Measurements from ENCODE around the gene TMEM255A.

TMEM255A gene

GRCh38 chrX:120244735-120245498, 66.3 kb downstream of the TMEM255A start:
- peak; percentile 80 for DNase-seq (ENCODE audit: low read depth)
- H3K4me3 ChIP-seq (ENCODE audit: low read depth, low read length) = peak overlapping the region; percentile 87
- TF ChIP-seq, protein P1, sequence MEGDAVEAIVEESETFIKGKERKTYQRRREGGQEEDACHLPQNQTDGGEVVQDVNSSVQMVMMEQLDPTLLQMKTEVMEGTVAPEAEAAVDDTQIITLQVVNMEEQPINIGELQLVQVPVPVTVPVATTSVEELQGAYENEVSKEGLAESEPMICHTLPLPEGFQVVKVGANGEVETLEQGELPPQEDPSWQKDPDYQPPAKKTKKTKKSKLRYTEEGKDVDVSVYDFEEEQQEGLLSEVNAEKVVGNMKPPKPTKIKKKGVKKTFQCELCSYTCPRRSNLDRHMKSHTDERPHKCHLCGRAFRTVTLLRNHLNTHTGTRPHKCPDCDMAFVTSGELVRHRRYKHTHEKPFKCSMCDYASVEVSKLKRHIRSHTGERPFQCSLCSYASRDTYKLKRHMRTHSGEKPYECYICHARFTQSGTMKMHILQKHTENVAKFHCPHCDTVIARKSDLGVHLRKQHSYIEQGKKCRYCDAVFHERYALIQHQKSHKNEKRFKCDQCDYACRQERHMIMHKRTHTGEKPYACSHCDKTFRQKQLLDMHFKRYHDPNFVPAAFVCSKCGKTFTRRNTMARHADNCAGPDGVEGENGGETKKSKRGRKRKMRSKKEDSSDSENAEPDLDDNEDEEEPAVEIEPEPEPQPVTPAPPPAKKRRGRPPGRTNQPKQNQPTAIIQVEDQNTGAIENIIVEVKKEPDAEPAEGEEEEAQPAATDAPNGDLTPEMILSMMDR (IDR thresholded peaks at IDR 0.05; ENCODE audit: low read depth, low read length) = no peak
- TF ChIP-seq MAX (IDR thresholded peaks at IDR 0.05; ENCODE audit: low read depth, low read length) = no peak
- TF ChIP-seq MYC (IDR thresholded peaks at IDR 0.05; ENCODE audit: low read depth, low read length) = no peak
- no peak for TF ChIP-seq POLR2A (IDR thresholded peaks at IDR 0.05; ENCODE audit: extremely low read depth, insufficient read length)

- peak; percentile 11 for DNase-seq (ENCODE audit: low read depth)
- TF ChIP-seq MAX (IDR thresholded peaks at IDR 0.05; ENCODE audit: low read depth, low read length) = no peak
- no peak for TF ChIP-seq MYC (IDR thresholded peaks at IDR 0.05; ENCODE audit: low read depth, low read length)
- TF ChIP-seq POLR2A (IDR thresholded peaks at IDR 0.05; ENCODE audit: extremely low read depth, insufficient read length) = no peak
- TF ChIP-seq, protein P1 (IDR thresholded peaks at IDR 0.05; ENCODE audit: low read depth, low read length) = no peak
- peak overlapping the region; percentile 87 for H3K4me3 ChIP-seq (ENCODE audit: low read depth, low read length)
These were observed 66.9 kb downstream of the TMEM255A start for GRCh38 chrX:120244395-120244734.

GRCh38 chrX:120242813-120243212, 68.4 kb downstream of the TMEM255A start:
- DNase-seq (ENCODE audit: low read depth) = no peak
- TF ChIP-seq POLR2A (IDR thresholded peaks at IDR 0.05; ENCODE audit: extremely low read depth, insufficient read length) (no peak), MYC (IDR thresholded peaks at IDR 0.05; ENCODE audit: low read depth, low read length) (no peak), MAX (IDR thresholded peaks at IDR 0.05; ENCODE audit: low read depth, low read length) (no peak)
- TF ChIP-seq, protein P1 (IDR thresholded peaks at IDR 0.05; ENCODE audit: low read depth, low read length) = no peak
- no peak overlapping the region for H3K4me3 ChIP-seq (ENCODE audit: low read depth, low read length)

DNA sequence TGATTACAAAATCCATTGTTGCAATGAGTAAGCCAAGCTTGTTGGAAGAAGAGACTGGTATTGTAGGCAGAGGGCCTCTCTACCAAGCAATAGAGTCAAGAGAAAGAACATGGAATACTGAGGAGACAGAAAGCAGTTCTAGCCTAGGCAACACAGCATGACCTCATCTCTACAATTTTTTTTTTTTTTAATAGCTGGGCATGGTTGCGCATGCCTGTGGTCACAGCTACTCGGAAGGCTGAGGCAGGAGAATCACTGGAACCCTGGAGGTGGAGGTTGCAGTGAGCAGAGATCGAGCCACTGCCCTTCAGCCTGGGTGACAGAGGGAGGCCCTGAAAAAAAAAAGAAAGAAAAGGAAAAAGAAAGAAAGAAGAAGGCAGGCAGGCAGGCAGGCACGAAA, 72.3 kb downstream of the TMEM255A start:
- DNase-seq (ENCODE audit: low read depth) = no peak
- TF ChIP-seq MAX (IDR thresholded peaks at IDR 0.05; ENCODE audit: low read depth, low read length) = no peak
- TF ChIP-seq POLR2A (IDR thresholded peaks at IDR 0.05; ENCODE audit: extremely low read depth, insufficient read length) = no peak
- TF ChIP-seq, protein P1 (IDR thresholded peaks at IDR 0.05; ENCODE audit: low read depth, low read length) = no peak
- TF ChIP-seq MYC (IDR thresholded peaks at IDR 0.05; ENCODE audit: low read depth, low read length) = no peak
- H3K4me3 ChIP-seq (ENCODE audit: low read depth, low read length) = no peak overlapping the region

- no peak for TF ChIP-seq MYC (IDR thresholded peaks at IDR 0.05; ENCODE audit: low read depth, low read length)
- no peak for TF ChIP-seq MAX (IDR thresholded peaks at IDR 0.05; ENCODE audit: low read depth, low read length)
- TF ChIP-seq POLR2A (IDR thresholded peaks at IDR 0.05; ENCODE audit: extremely low read depth, insufficient read length) = no peak
- TF ChIP-seq, protein P1 (IDR thresholded peaks at IDR 0.05; ENCODE audit: low read depth, low read length) = no peak
- no peak for DNase-seq (ENCODE audit: low read depth)
- no peak overlapping the region for H3K4me3 ChIP-seq (ENCODE audit: low read depth, low read length)
These were observed 74.4 kb downstream of the TMEM255A start for GRCh38 chrX:120236687-120237479.

Measured in NB4 (cell line).